ENCODE results near the gene CDCP1. TPM values are rescaled to one million over a fixed set of nuclear protein-coding genes. Genes with fewer than 3 reads are reported as not detected.

The CDCP1 gene
- total RNA-seq, 1 experiment from 2014 or later = 66.9 TPM

GRCh38 chr3:45163481-45163880, 17.3 kb upstream of the CDCP1 start:
- Mint-ChIP-seq H3K27ac (ENCODE audit: unreplicated experiment) (no peak overlapping the region), H3K36me3 (ENCODE audit: insufficient read depth, unreplicated experiment) (no peaks in the 10 kb centered on the region)
- CTCF ChIA-PET = no interaction called here

GRCh38 chr3:45154641-45155147, 8.5 kb upstream of the CDCP1 start:
- no peak for TF ChIP-seq CTCF (IDR thresholded peaks at IDR 0.05; ENCODE audit: unreplicated experiment)
- no peak overlapping the region for H3K4me3 Mint-ChIP-seq (ENCODE audit: low read depth, unreplicated experiment)
- peaks cover 3% of the 10 kb centered on the region for H3K9me3 Mint-ChIP-seq (ENCODE audit: low read depth, unreplicated experiment)
- intact Hi-C loops (cut with micrococcal nuclease; ENCODE audit: unreplicated experiment) = no loop called here
- H3K27me3 Mint-ChIP-seq (ENCODE audit: unreplicated experiment) = no peaks in the 10 kb centered on the region
- no peaks in the 10 kb centered on the region for H3K4me1 Mint-ChIP-seq (ENCODE audit: low read depth, unreplicated experiment)
- CTCF ChIA-PET = interaction anchor here (0.5 kb wide), 1 partner anchor 259 kb away, joined by 3 read pairs; no protein-coding TSS in a partner anchor
- DNase-seq = no peak
- H3K27ac Mint-ChIP-seq (ENCODE audit: unreplicated experiment) = no peak overlapping the region
- no TSS peak for BruUV-seq (replicated peaks)
- no peaks in the 10 kb centered on the region for H3K36me3 Mint-ChIP-seq (ENCODE audit: insufficient read depth, unreplicated experiment)

More at GRCh38 chr3:45163481-45163880, 17.3 kb upstream of the CDCP1 start:
- Mint-ChIP-seq H3K4me3 (ENCODE audit: low read depth, unreplicated experiment) (no peak overlapping the region), H3K4me1 (ENCODE audit: low read depth, unreplicated experiment) (peaks cover 31% of the 10 kb centered on the region), H3K9me3 (ENCODE audit: low read depth, unreplicated experiment) (no peaks in the 10 kb centered on the region), H3K27me3 (ENCODE audit: unreplicated experiment) (no peaks in the 10 kb centered on the region)
- intact Hi-C loops (cut with micrococcal nuclease; ENCODE audit: unreplicated experiment) = no loop called here
- BruUV-seq (replicated peaks) = no TSS peak
- TF ChIP-seq CTCF (IDR thresholded peaks at IDR 0.05; ENCODE audit: unreplicated experiment) = no peak
- DNase-seq = no peak

- BruUV-seq (replicated peaks) = no TSS peak
- no peak for TF ChIP-seq CTCF (IDR thresholded peaks at IDR 0.05; ENCODE audit: unreplicated experiment)
- DNase-seq = no peak
- no peak overlapping the region for H3K4me3 Mint-ChIP-seq (ENCODE audit: low read depth, unreplicated experiment)
- H3K27me3 Mint-ChIP-seq (ENCODE audit: unreplicated experiment) = no peaks in the 10 kb centered on the region
- no peaks in the 10 kb centered on the region for H3K36me3 Mint-ChIP-seq (ENCODE audit: insufficient read depth, unreplicated experiment)
- intact Hi-C loops (cut with micrococcal nuclease; ENCODE audit: unreplicated experiment) = no loop called here
- no peaks in the 10 kb centered on the region for H3K4me1 Mint-ChIP-seq (ENCODE audit: low read depth, unreplicated experiment)
- no peak overlapping the region for H3K27ac Mint-ChIP-seq (ENCODE audit: unreplicated experiment)
- peaks cover 3% of the 10 kb centered on the region for H3K9me3 Mint-ChIP-seq (ENCODE audit: low read depth, unreplicated experiment)
- CTCF ChIA-PET = interaction anchor here (0.5 kb wide), 1 partner anchor 259 kb away, joined by 3 read pairs; no protein-coding TSS in a partner anchor
Observed at GRCh38 chr3:45153658-45154437, 7.7 kb upstream of the CDCP1 start.

GRCh38 chr3:45152307-45152706, 6.1 kb upstream of the CDCP1 start:
- no peaks in the 10 kb centered on the region for H3K4me1 Mint-ChIP-seq (ENCODE audit: low read depth, unreplicated experiment)
- no peaks in the 10 kb centered on the region for H3K27me3 Mint-ChIP-seq (ENCODE audit: unreplicated experiment)
- no peak overlapping the region for H3K27ac Mint-ChIP-seq (ENCODE audit: unreplicated experiment)
- no peak for TF ChIP-seq CTCF (IDR thresholded peaks at IDR 0.05; ENCODE audit: unreplicated experiment)
- intact Hi-C loops (cut with micrococcal nuclease; ENCODE audit: unreplicated experiment) = no loop called here
- no TSS peak for BruUV-seq (replicated peaks)
- H3K4me3 Mint-ChIP-seq (ENCODE audit: low read depth, unreplicated experiment) = no peak overlapping the region
- CTCF ChIA-PET = no interaction called here
- peaks cover 3% of the 10 kb centered on the region for H3K9me3 Mint-ChIP-seq (ENCODE audit: low read depth, unreplicated experiment)
- no peaks in the 10 kb centered on the region for H3K36me3 Mint-ChIP-seq (ENCODE audit: insufficient read depth, unreplicated experiment)
- DNase-seq = no peak

All from Calu3 (cell line).